Putamen (tissue), 1 donor: ENCODE results near the gene SPATA31A1.
"Not testable (repeated sequence)": the region's sequence is repeated elsewhere in the genome, so short reads cannot be mapped to it uniquely, and the experiment has no call there.

ENCODE experiments used
- DNase-seq: peaks from one replicate; pipeline ENCODE4 v3.0.0-alpha.2; 2016; ENCODE audit warnings: low spot score

SPATA31A1 gene

GRCh38 chr9:39355369-39355768 is at the start of gene SPATA31A1:
SPATA31A1 (plus strand) TSS chr9:39355669; CDS start chr9:39355731, 62 bp downstream.
- not testable (repeated sequence) for DNase-seq

GRCh38 chr9:39407261-39408204 is 52.1 kb downstream of the SPATA31A1 start:
- not testable (repeated sequence) for DNase-seq

- DNase-seq = not testable (repeated sequence)
Observed at GRCh38 chr9:39411254-39411940, 55.9 kb downstream of the SPATA31A1 start.
